Measurements from ENCODE around the gene MMP11. TPM values are rescaled to one million over a fixed set of nuclear protein-coding genes. Genes with fewer than 3 reads are reported as not detected.

MMP11 gene
- total and polyA plus RNA-seq, 2 of the 13 experiments (the other 11 are each of a cell fraction or from before 2014, with no cell fraction given) = 8.9 to 28.6 TPM

DNA sequence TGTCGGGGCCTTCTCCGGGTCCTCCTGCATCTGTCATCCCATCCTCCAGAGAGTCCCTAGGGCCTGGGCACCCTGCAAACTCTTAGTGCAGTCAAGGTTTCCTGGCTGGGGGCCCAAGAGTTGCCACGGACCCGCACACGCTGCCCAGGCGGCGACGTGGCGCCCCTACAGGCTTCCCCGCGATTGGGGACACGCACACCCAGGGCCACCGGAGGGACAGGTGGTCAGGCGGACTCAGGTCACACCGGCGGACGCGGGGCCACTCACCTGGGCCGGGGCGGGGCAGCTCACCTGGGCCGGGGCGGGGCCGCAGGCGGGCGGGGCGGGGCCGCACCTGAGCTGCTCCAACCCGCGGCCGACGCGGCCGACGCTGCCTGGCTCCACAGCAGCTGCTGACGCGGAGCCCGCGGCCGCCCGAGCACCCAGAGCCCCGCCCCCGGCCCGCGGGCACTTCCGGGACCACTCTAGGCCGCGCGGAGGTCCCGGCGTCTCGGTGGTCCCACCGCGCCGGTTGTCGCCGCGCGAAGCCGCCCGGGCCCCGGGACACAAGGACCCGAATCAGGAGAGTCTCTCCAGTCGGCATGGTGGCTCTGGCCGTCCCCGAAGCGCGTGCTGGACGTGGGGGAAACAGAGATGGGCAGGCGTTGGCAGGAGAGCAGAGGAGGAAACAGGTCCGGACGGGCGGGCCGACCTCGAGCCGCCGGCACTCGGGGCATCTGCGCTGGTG is 21.8 kb upstream of the MMP11 start, which contains the start of gene ZNF70 (continued):
- TF ChIP-seq, protein P1, sequence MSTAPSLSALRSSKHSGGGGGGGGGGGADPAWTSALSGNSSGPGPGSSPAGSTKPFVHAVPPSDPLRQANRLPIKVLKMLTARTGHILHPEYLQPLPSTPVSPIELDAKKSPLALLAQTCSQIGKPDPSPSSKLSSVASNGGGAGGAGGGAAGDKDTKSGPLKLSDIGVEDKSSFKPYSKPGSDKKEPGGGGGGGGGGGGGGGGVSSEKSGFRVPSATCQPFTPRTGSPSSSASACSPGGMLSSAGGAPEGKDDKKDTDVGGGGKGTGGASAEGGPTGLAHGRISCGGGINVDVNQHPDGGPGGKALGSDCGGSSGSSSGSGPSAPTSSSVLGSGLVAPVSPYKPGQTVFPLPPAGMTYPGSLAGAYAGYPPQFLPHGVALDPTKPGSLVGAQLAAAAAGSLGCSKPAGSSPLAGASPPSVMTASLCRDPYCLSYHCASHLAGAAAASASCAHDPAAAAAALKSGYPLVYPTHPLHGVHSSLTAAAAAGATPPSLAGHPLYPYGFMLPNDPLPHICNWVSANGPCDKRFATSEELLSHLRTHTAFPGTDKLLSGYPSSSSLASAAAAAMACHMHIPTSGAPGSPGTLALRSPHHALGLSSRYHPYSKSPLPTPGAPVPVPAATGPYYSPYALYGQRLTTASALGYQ (CRISPR knock-in tag; IDR thresholded peaks at IDR 0.05) = no peak
- no peak for TF ChIP-seq ISL2 (CRISPR knock-in tag; IDR thresholded peaks at IDR 0.05)
- TF ChIP-seq, protein P2, sequence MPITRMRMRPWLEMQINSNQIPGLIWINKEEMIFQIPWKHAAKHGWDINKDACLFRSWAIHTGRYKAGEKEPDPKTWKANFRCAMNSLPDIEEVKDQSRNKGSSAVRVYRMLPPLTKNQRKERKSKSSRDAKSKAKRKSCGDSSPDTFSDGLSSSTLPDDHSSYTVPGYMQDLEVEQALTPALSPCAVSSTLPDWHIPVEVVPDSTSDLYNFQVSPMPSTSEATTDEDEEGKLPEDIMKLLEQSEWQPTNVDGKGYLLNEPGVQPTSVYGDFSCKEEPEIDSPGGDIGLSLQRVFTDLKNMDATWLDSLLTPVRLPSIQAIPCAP (CRISPR knock-in tag; IDR thresholded peaks at IDR 0.05; ENCODE audit: low read depth) = no peak
- TF ChIP-seq, protein P3, sequence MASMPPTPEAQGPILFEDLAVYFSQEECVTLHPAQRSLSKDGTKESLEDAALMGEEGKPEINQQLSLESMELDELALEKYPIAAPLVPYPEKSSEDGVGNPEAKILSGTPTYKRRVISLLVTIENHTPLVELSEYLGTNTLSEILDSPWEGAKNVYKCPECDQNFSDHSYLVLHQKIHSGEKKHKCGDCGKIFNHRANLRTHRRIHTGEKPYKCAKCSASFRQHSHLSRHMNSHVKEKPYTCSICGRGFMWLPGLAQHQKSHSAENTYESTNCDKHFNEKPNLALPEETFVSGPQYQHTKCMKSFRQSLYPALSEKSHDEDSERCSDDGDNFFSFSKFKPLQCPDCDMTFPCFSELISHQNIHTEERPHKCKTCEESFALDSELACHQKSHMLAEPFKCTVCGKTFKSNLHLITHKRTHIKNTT (CRISPR knock-in tag; IDR thresholded peaks at IDR 0.05) = no peak
- no peak for TF ChIP-seq FOXA3 (CRISPR knock-in tag; IDR thresholded peaks at IDR 0.05)
- no peak for TF ChIP-seq ARNTL (CRISPR knock-in tag; IDR thresholded peaks at IDR 0.05)
- TF ChIP-seq ZZZ3 (CRISPR knock-in tag; IDR thresholded peaks at IDR 0.05; ENCODE audit: borderline replicate concordance) = no peak
- TF ChIP-seq, protein P4, sequence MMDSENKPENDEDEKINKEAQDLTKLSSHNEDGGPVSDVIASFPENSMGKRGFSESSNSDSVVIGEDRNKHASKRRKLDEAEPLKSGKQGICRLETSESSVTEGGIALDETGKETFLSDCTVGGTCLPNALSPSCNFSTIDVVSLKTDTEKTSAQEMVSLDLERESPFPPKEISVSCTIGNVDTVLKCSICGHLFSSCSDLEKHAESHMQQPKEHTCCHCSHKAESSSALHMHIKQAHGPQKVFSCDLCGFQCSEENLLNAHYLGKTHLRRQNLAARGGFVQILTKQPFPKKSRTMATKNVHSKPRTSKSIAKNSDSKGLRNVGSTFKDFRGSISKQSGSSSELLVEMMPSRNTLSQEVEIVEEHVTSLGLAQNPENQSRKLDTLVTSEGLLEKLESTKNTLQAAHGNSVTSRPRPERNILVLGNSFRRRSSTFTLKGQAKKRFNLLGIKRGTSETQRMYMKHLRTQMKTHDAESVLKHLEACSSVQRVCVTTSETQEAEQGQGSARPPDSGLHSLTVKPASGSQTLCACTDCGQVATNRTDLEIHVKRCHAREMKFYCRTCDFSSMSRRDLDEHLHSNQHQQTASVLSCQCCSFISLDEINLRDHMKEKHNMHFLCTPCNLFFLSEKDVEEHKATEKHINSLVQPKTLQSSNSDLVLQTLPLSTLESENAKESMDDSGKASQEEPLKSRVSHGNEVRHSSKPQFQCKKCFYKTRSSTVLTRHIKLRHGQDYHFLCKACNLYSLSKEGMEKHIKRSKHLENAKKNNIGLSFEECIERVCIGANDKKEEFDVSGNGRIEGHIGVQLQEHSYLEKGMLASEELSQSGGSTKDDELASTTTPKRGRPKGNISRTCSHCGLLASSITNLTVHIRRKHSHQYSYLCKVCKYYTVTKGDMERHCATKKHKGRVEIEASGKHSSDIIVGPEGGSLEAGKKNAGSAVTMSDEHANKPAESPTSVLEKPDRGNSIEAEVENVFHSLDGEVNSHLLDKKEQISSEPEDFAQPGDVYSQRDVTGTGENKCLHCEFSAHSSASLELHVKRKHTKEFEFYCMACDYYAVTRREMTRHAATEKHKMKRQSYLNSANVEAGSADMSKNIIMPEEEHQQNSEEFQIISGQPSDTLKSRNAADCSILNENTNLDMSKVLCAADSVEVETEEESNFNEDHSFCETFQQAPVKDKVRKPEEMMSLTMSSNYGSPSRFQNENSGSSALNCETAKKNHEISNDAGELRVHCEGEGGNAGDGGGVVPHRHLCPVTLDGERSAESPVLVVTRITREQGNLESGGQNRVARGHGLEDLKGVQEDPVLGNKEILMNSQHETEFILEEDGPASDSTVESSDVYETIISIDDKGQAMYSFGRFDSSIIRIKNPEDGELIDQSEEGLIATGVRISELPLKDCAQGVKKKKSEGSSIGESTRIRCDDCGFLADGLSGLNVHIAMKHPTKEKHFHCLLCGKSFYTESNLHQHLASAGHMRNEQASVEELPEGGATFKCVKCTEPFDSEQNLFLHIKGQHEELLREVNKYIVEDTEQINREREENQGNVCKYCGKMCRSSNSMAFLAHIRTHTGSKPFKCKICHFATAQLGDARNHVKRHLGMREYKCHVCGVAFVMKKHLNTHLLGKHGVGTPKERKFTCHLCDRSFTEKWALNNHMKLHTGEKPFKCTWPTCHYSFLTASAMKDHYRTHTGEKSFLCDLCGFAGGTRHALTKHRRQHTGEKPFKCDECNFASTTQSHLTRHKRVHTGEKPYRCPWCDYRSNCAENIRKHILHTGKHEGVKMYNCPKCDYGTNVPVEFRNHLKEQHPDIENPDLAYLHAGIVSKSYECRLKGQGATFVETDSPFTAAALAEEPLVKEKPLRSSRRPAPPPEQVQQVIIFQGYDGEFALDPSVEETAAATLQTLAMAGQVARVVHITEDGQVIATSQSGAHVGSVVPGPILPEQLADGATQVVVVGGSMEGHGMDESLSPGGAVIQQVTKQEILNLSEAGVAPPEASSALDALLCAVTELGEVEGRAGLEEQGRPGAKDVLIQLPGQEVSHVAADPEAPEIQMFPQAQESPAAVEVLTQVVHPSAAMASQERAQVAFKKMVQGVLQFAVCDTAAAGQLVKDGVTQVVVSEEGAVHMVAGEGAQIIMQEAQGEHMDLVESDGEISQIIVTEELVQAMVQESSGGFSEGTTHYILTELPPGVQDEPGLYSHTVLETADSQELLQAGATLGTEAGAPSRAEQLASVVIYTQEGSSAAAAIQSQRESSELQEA (CRISPR knock-in tag; IDR thresholded peaks at IDR 0.05; ENCODE audit: not compliant biosample characterization) = no peak
- 0 out of 2 replicates have a peak, but pooled peaks have one; percentile 9 for TF ChIP-seq BRD4 (CRISPR knock-in tag; IDR thresholded peaks at IDR 0.05)
- TF ChIP-seq SETDB1 (CRISPR knock-in tag; IDR thresholded peaks at IDR 0.05; ENCODE audit: borderline replicate concordance) = no peak
- TF ChIP-seq ZSCAN29 (CRISPR knock-in tag; conservative IDR thresholded peaks at IDR 0.05) = no peak
- TF ChIP-seq, protein P5, sequence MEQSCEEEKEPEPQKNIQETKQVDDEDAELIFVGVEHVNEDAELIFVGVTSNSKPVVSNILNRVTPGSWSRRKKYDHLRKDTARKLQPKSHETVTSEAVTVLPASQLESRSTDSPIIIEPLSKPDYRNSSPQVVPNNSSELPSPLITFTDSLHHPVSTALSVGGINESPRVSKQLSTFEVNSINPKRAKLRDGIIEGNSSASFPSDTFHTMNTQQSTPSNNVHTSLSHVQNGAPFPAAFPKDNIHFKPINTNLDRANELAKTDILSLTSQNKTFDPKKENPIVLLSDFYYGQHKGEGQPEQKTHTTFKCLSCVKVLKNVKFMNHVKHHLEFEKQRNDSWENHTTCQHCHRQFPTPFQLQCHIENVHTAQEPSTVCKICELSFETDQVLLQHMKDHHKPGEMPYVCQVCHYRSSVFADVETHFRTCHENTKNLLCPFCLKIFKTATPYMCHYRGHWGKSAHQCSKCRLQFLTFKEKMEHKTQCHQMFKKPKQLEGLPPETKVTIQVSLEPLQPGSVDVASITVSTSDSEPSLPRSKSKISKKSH (CRISPR knock-in tag; IDR thresholded peaks at IDR 0.05; ENCODE audit: borderline replicate concordance) = peak; percentile 24; the same call in 1 of the 2 replicates
- TF ChIP-seq, protein P6, sequence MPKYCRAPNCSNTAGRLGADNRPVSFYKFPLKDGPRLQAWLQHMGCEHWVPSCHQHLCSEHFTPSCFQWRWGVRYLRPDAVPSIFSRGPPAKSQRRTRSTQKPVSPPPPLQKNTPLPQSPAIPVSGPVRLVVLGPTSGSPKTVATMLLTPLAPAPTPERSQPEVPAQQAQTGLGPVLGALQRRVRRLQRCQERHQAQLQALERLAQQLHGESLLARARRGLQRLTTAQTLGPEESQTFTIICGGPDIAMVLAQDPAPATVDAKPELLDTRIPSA (CRISPR knock-in tag; IDR thresholded peaks at IDR 0.05; ENCODE audit: borderline replicate concordance) = no peak
- TF ChIP-seq KAT7 (CRISPR knock-in tag; IDR thresholded peaks at IDR 0.05; ENCODE audit: borderline replicate concordance) = no peak
